COR-L47 (cell line): ENCODE results near the gene CDADC1.
A peak's percentile ranks its signal among the peaks of the same experiment; 100 is the strongest.
"Not testable (repeated sequence)": the region's sequence is repeated elsewhere in the genome, so short reads cannot be mapped to it uniquely, and the experiment has no call there.

ENCODE experiments used
- DNase-seq: peaks from one replicate; lab custom pipeline; 2025; lab: John Stamatoyannopoulos, UW

Gene CDADC1

DNA sequence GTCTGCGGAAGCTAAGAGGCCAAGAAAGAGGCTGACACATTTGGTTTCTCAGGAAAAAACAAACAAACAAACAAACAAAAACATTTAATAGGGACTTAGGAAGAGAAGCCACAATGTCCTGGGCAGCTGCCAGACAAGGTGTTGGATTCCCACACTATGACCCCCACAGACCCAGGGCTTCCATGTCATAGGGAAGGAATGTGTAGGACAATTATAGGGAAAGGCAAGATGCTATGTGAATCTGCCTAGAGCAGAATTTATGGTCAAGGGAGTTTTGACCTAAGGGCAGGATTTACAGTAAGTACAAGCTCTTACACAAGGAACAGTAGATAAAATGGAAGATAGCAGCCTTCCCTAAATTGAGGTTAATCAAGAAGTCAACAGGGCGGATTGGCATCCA is 9.1 kb upstream of the CDADC1 start:
- DNase-seq: no peak

DNA sequence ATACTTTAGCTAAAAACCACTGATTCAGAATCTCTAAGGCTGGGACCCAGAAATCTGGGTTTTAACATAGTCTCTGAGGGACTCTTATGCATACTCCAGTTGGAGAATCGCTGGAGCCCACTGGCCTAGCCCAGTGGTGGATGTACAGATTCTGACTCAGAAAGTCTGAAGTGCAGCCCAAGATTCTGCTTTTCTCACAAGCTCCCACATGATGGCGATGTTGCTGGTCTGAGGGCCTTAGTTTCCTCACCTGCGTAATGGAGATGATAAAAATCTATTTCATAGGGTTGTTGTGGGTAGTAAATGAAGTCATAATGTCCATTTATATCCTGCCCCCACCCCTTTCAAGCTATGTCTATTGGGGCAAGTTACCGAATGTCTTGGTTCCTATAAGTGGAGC is 7.7 kb upstream of the CDADC1 start:
- DNase-seq: no peak

GRCh38 chr13:49241296-49241695 is 6.4 kb upstream of the CDADC1 start:
- no peak for DNase-seq

- DNase-seq: no peak
Measured at GRCh38 chr13:49245101-49245500, 2.6 kb upstream of the CDADC1 start.

DNA sequence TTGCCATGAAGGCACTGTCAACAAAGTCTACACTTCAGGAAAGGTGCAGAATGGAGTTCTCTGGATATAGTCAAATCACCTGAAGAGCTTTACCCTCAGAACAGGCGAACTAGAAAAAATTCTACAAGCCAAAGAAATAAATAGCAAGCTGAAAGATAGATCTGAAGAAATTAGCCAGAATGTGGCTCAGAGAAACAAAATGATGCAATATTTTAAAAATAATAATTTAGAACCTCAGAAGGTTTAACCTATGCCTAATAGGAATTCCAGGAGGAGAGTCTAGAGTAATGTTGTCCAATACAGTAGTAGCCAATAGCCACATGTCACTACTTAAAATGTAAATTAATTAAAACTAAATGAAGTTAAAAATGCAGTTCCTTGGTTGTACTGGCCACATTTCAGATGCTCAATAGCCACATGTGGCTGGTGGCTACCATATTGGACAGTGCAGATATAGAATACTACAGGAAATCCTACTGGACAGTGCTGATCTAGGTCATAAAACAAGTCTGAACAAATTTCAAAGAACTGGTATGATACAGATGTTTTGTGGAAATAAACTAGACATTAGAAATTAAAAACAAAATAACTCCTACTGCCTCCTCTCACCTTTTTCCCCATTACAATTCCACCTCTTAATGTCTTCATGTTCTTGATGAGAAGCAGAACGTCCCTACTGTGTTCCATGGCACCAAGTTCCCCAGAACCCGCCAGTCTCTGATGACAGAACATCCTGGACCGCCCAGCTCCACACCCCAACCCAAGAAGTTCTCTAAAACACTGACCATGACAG is 679 bp upstream of the CDADC1 start:
- no peak for DNase-seq

DNA sequence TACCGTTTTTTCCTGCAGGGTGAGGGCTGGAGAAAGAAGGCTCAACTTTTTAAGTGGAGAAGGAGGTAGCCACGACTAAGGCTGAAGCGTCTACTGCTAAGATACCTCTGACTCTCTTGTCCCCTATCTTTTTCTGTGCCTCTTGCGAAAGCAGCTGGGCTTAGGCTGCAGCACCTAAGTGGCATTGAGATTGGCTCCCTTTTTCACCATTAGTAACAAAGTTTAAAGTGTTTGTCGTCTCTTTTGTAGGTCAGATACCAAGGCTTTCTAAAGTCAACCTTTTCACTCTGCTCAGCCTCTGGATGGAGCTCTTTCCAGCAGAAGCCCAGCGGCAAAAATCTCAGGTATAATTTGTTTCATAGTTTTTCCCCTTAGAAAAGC is 887 bp downstream of the CDADC1 start:
- DNase-seq: no peak

DNA sequence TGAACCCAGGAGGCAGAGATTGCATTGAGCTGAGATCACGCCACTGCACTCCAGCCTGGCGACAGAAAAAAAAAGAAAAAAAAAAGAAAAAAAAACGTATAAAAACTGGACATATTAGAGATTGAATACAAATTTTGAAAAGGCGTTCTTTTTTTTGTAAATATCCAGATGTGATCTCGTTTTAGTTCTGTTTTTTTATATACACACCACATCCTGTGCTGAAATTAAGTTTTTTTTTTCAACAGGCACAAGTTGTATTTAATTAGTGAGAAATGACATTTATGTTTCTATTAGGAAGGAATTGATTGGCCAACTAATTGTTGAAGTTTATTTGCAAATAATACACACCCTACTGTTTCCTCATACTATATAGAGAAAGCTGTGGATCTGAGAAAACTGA is 3.6 kb downstream of the CDADC1 start:
- DNase-seq: no peak

DNA sequence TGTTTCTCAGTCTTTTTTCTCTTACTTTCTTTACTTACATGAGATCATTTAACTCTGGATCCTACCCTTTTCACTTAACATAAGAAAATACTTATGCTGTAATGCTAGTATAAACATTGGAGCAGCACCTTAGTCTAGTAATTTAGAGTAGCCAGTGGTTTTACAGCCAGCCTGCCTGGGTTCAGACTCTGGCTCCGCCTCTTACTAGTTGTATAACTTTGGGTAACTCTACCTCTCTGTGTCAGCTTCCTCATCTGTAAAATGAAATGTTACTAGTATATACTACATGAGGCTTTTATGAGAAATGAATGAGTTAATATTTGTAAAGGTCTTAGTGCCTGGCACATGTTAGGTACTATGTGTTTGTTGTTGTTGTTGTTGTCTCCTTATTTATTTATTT is 5.6 kb downstream of the CDADC1 start:
- DNase-seq: no peak

DNA sequence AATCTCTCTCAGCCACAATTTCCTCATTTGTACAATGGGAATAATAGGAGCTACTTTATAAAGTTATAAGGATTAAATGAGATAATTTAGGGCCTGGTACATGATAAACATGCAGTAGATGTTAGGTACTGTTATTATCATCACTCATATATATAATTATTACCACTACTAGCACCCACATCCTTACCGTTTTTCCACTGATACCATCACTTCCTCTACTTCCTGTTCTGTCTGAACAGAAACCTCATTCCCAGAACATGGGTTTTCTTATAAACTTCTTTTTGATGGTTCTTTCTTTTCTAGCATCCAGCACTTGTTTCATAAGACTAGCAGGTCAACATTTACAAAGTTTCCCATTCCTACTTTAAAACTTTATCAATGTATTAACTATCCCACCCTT is 6.3 kb downstream of the CDADC1 start:
- no peak for DNase-seq

- no peak for DNase-seq
Measured at GRCh38 chr13:49256841-49257240, 9.1 kb downstream of the CDADC1 start.

GRCh38 chr13:49258089-49258796 is 10.5 kb downstream of the CDADC1 start:
- DNase-seq: no peak

DNA sequence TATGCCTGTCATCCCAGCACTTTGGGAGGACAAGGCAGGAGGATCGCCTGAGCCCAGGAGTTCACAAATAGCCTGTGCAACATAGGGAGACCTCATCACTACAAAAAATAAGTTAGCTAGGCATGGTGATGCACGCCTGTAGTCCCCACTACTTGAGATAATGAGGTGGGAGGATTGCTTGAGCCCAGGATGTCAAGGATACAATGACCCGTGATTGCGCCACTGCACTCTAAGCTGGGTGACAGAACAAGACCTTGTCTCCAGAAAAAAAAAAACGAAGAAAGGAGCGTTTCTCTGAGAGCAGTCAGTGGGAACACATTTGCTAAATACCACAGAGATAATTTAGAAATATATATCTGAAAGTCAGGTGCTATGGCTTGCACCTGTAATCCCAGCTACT is 11.9 kb downstream of the CDADC1 start:
- DNase-seq: no peak

- no peak for DNase-seq
Measured at GRCh38 chr13:49262634-49263033, 14.9 kb downstream of the CDADC1 start.

GRCh38 chr13:49265822-49266221 is 18.1 kb downstream of the CDADC1 start:
- no peak for DNase-seq

DNA sequence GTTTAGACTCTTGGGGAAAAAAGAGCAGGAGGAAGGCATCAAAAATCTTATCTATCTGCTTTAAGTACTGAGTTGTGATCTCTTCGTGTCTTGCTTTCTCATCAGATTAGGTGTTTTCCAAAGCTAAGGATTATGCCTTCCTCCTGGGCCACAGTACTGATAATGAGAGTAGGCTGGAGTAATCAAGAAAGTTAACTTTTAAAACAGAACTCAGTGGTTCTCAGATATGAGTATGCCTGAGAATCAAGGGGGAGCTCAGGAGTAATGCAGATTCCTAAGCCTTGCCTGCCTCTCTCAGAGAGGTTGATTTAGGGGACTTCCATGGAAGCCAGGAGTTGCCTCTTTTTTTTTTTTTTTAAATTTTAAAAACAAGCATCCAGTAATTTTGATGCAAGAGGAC is 23.5 kb downstream of the CDADC1 start:
- no peak for DNase-seq

DNA sequence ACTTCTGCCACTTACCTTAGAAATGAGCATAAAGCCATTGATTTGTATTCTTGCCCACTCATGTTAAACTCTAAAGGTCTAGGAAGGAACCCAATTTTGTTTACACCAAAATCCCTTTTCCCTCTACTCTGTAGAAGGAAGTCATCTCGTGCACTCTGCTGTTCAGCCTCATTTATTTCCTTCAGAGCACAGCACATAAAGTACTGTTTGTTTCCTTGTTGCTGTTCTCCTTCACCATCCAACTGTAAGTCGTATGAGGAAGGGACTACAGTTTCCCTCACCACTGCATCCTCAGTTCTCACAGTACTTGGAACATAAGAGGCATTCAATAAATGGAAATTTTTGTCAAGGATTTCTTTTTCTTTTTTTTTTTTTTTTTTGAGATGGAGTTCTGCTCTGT is 24.6 kb downstream of the CDADC1 start:
- DNase-seq: no peak

DNA sequence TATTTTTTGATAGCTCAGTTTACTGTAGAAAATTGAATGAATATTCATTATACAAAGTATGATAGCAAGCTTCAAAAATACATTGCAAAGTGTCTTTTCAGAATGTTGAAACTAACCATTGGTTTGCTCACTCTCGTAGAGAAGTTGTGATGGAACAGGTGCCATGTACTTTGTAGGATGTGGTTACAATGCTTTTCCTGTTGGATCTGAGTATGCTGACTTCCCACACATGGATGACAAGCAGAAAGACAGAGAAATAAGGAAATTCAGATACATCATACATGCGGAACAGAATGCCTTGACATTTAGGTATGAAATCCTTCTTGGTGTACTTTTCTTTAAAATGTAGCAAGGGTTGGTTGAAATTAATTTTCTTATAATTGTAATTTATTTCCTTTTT is 30.5 kb downstream of the CDADC1 start:
- DNase-seq: no peak

GRCh38 chr13:49279112-49279511 is 31.4 kb downstream of the CDADC1 start:
- no peak for DNase-seq

- no peak for DNase-seq
Measured at GRCh38 chr13:49279885-49280284, 32.2 kb downstream of the CDADC1 start.

DNA sequence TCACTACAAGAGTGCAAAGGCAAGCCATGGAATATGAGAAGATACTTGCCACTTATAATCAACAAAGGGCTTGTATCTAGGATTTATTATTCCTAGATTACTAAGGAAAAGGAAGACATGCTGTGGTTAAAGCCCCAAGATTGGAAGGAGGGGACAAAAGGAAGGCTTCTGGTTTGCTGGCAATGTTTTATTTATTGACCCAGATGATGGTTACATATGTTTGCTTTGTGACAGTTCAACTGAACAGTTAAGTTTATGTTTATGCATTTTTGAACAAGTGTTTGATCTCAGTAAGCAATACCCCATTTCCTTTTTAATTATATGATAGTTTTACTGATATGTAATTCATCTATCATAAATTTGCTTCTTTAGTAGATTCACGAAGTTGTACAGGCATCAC is 40.3 kb downstream of the CDADC1 start:
- no peak for DNase-seq

DNA sequence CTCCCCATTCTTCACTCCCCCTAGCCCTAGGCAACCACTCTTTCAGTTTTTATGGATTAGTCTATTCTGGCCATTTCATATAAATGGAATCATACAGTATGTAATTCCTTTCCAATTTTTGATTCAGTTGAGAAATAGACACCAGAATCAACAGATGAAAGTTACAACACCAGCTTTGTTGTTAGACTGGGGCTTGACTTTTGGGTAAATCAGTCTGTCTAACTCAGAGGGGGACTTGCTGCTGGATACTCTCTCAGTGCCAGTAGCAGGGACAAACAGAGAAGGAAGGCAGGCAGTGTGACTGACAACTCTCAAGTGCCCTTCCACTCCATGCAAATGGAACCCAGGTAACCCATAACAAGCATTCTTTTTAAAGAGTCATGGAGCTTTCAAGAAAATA is 40.7 kb downstream of the CDADC1 start:
- no peak for DNase-seq

DNA sequence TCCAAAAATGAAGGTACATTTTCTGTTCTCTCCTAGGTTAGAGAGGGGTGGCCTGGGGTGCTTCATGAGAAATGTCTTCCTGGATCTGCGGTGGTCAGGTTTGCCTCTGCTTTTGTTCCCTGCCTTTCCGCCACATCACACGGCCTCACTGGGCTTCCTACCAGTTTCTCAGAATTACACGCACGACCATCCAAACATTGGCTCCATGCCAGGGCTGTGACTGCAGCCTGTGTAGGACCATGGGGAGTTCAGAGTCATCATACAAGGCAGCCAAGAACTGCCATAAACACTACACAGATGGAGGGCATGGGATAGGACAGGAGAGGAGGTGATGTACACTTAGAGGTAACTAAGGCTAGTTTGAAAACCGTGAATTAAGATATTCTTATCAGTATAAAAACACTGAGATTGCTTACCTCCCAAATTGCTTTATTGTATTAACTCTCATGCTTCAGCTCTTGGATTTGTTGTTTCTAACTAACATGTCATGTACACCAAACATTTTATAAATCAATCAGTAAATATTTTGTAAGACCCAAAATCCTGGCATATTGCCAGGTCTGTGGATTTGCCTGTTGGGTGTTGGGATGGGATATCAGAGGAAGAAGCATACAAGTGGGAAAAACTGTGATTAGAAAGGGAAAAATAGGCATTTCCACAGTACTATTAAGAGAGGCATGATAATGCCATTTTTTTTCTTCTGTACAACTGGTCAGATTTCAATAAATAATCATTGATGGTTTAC is 45.2 kb downstream of the CDADC1 start:
- DNase-seq: peak; percentile 88

DNA sequence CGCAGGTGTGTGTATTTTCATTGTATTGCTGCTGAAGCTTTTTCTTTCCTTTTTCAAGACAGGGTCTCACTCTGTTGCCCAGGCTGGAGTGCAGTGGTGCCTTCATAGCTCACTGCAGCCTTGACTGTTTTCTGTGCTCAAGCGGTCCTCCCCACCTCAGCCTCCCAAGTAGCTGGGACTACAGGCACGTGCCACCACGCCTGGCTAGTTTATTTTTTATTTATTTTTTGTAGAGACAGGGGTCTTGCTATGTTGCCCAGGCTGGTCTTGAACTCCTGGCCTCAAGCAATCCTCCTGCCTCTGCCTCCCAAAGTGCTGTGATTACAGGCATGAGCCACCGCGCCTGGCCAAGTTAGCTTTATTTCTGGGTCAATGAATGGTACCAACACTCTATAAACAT is 47.0 kb downstream of the CDADC1 start:
- DNase-seq: not testable (repeated sequence)
